Measurements from ENCODE around the gene OR4C15. TPM values are rescaled to one million over a fixed set of nuclear protein-coding genes. Genes with fewer than 3 reads are reported as not detected.

The OR4C15 gene
- not detected for total RNA-seq
- long read RNA-seq = 0 reads

DNA sequence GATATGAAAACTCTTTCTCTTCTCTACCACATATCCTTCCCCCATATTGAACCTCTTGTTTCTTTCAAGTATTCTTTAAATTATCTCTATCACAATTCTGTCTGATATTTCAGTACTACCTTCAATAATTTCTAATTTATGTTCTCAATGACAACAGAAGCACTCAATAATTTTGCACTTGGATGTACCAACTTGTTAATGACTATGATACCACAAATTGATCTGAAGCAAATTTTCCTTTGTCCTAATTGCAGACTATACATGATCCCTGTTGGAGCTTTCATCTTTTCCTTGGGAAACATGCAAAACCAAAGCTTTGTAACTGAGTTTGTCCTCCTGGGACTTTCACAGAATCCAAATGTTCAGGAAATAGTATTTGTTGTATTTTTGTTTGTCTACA is at the start of gene OR4C15:
Gene OR4C15, plus strand, starts transcription at position 301 of the 400 bp plus-strand sequence. Its CDS starts 0 bp downstream, at position 301.
- TF ChIP-seq, protein P1, sequence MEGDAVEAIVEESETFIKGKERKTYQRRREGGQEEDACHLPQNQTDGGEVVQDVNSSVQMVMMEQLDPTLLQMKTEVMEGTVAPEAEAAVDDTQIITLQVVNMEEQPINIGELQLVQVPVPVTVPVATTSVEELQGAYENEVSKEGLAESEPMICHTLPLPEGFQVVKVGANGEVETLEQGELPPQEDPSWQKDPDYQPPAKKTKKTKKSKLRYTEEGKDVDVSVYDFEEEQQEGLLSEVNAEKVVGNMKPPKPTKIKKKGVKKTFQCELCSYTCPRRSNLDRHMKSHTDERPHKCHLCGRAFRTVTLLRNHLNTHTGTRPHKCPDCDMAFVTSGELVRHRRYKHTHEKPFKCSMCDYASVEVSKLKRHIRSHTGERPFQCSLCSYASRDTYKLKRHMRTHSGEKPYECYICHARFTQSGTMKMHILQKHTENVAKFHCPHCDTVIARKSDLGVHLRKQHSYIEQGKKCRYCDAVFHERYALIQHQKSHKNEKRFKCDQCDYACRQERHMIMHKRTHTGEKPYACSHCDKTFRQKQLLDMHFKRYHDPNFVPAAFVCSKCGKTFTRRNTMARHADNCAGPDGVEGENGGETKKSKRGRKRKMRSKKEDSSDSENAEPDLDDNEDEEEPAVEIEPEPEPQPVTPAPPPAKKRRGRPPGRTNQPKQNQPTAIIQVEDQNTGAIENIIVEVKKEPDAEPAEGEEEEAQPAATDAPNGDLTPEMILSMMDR (IDR thresholded peaks at IDR 0.05) = no peak
- no peak for TF ChIP-seq POLR2A (IDR thresholded peaks at IDR 0.05)
- no peak for ATAC-seq
- intact Hi-C loops (cut with DNase I) = no loop called here
- no peak within 1 kb of the TSS for H3K4me3 ChIP-seq
- no peak within 1 kb of the TSS for H3K27ac ChIP-seq
- H3K9me3 ChIP-seq = no peaks in the 10 kb centered on the region
- H3K36me3 ChIP-seq = no peaks in the 10 kb centered on the region
- no peaks in the 10 kb centered on the region for H3K4me1 ChIP-seq
- H3K27me3 ChIP-seq = no peaks in the 10 kb centered on the region
- no peak for DNase-seq

DNA sequence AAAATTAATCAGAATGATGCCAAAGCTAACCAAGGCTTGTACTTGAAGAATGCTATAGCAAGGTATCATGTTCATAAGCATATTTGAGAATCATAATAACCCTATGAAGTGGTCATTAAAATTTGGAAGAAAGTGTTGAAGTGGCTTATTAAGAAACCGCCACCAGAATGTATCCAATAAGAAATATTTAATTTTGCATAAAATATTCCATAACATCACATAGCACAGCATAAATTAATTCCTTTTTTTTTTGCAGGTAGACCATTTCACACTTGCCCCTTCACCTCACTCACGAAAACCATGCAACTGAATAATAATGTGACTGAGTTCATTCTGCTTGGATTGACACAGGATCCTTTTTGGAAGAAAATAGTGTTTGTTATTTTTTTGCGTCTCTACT is 17.6 kb downstream of the OR4C15 start, which contains the start of gene OR4C16:
Gene OR4C16, plus strand, starts transcription at position 301 of the 400 bp plus-strand sequence. Its CDS starts 0 bp downstream, at position 301.
- ATAC-seq = no peak
- Histone ChIP-seq H3K27ac (no peak within 1 kb of the TSS), H3K4me1 (no peaks in the 10 kb centered on the region), H3K4me3 (no peak within 1 kb of the TSS), H3K27me3 (no peaks in the 10 kb centered on the region), H3K36me3 (no peaks in the 10 kb centered on the region), H3K9me3 (no peaks in the 10 kb centered on the region)
- TF ChIP-seq POLR2A (IDR thresholded peaks at IDR 0.05) = no peak
- TF ChIP-seq, protein P1 (IDR thresholded peaks at IDR 0.05) = no peak
- 44% methylated on average over 3 of the region's 3 CpGs for WGBS (ENCODE audit: insufficient coverage, low coverage, low lambda C conversion rate, missing lambda C conversion rate)
- no peak for DNase-seq
- intact Hi-C loops (cut with DNase I) = no loop called here

DNA sequence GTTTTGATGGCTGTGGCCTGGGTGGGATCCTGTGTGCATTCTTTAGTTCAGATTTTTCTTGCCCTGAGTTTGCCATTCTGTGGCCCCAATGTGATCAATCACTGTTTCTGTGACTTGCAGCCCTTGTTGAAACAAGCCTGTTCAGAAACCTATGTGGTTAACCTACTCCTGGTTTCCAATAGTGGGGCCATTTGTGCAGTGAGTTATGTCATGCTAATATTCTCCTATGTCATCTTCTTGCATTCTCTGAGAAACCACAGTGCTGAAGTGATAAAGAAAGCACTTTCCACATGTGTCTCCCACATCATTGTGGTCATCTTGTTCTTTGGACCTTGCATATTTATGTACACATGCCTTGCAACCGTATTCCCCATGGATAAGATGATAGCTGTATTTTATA is 18.3 kb downstream of the OR4C15 start:
- TF ChIP-seq POLR2A (IDR thresholded peaks at IDR 0.05) = no peak
- TF ChIP-seq, protein P1 (IDR thresholded peaks at IDR 0.05) = no peak
- Histone ChIP-seq H3K9me3 (no peaks in the 10 kb centered on the region), H3K27me3 (no peaks in the 10 kb centered on the region), H3K4me1 (no peaks in the 10 kb centered on the region), H3K27ac (no peak overlapping the region), H3K36me3 (no peaks in the 10 kb centered on the region), H3K4me3 (no peak overlapping the region)
- ATAC-seq = no peak
- no peak for DNase-seq
- WGBS (ENCODE audit: insufficient coverage, low coverage, low lambda C conversion rate, missing lambda C conversion rate) = 23% methylated on average over 1 of the region's 1 CpG
- intact Hi-C loops (cut with DNase I) = no loop called here

Other genes with a start within 250 kb of the OR4C15 start
- gene OR4A16, start 211.3 kb upstream of the OR4C15 start, total RNA-seq = not detected
- not detected for gene OR4A15, start 186.5 kb upstream of the OR4C15 start, total RNA-seq
- gene OR4C16, start 17.7 kb downstream of the OR4C15 start, total RNA-seq = not detected
- gene OR4C11, start 53.2 kb downstream of the OR4C15 start, total RNA-seq = not detected
- gene OR4P4, start 80.6 kb downstream of the OR4C15 start, total RNA-seq = not detected
- gene OR4S2, start 93.9 kb downstream of the OR4C15 start, total RNA-seq = not detected
- gene OR4C6, start 107.7 kb downstream of the OR4C15 start, total RNA-seq = not detected
- gene OR5D13, start 219.0 kb downstream of the OR4C15 start, total RNA-seq = not detected
- gene OR5D14, start 241.1 kb downstream of the OR4C15 start, total RNA-seq = not detected

All from right lobe of liver (tissue), 6 donors.